ENCODE measurements around the gene PRODH2. TPM values are rescaled to one million over a fixed set of nuclear protein-coding genes. Genes with fewer than 3 reads are reported as not detected.

PRODH2 gene
- polyA plus RNA-seq, 1 of the 3 experiments (the other 2 are of a cell fraction): not detected

GRCh38 chr19:35816846-35817245 is 4.2 kb upstream of the PRODH2 start:
- no peaks in the 10 kb centered on the region for H3K4me1 ChIP-seq (ENCODE audit: control insufficient read depth in 1 of 2, insufficient read depth in 2 of 2, low read depth in 1 of 2, low read length in 1 of 2)
- peaks cover 4% of the 10 kb centered on the region; the same call in 1 of the 2 replicates for H3K27me3 ChIP-seq (ENCODE audit: insufficient read depth)
- H4K20me1 ChIP-seq (ENCODE audit: insufficient read depth): no peaks in the 10 kb centered on the region
- H3K4me3 ChIP-seq (ENCODE audit: low read depth in 2 of 2, low read length in 1 of 2): no peak overlapping the region
- no peaks in the 10 kb centered on the region for H3K9me3 ChIP-seq
- WGBS (ENCODE audit: low lambda C conversion rate): 57% methylated on average over 9 of the region's 9 CpGs
- no peak overlapping the region for H3K9ac ChIP-seq
- DNase-seq: no peak
- no peaks in the 10 kb centered on the region for H3K9me2 ChIP-seq
- H2AFZ ChIP-seq (ENCODE audit: low read depth): no peak overlapping the region
- POLR2A ChIA-PET: interaction anchor here (0.6 kb wide), 1 partner anchor 46 kb away, joined by 3 read pairs; no protein-coding TSS in a partner anchor
- no peak overlapping the region for H3K4me2 ChIP-seq
- no peak overlapping the region for H3K27ac ChIP-seq (ENCODE audit: low read depth in 2 of 2, low read length in 1 of 2)
- no peaks in the 10 kb centered on the region for H3K36me3 ChIP-seq (replicated peaks in 1 of 2; ENCODE audit: control insufficient read depth in 1 of 2, insufficient read depth in 2 of 2, low read length in 1 of 2)
- TF ChIP-seq USF2 (IDR thresholded peaks at IDR 0.05; ENCODE audit: borderline replicate concordance, low read depth, low read length): no peak
- no peak for TF ChIP-seq FOSL2 (IDR thresholded peaks at IDR 0.05; ENCODE audit: borderline replicate concordance, low read depth)
- TF ChIP-seq FOXM1 (IDR thresholded peaks at IDR 0.05; ENCODE audit: low read depth): no peak
- TF ChIP-seq REST (IDR thresholded peaks at IDR 0.05; ENCODE audit: low read depth, low read length): no peak
- TF ChIP-seq SMC3 (IDR thresholded peaks at IDR 0.05; ENCODE audit: low read depth, low read length): no peak
- no peak for TF ChIP-seq SIN3A (IDR thresholded peaks at IDR 0.05; ENCODE audit: borderline replicate concordance, low read depth, low read length)
- TF ChIP-seq ZBTB33 (IDR thresholded peaks at IDR 0.05; ENCODE audit: borderline replicate concordance, low read depth): no peak
- TF ChIP-seq YY1 (IDR thresholded peaks at IDR 0.05; ENCODE audit: low read depth): no peak
- no peak for TF ChIP-seq RAD21 (IDR thresholded peaks at IDR 0.05; ENCODE audit: low read length)
- no peak for TF ChIP-seq NRF1 (IDR thresholded peaks at IDR 0.05; ENCODE audit: low read depth, low read length)
- no peak for TF ChIP-seq RXRA (IDR thresholded peaks at IDR 0.05; ENCODE audit: borderline replicate concordance, low read depth)
- TF ChIP-seq USF1 (IDR thresholded peaks at IDR 0.05; ENCODE audit: borderline replicate concordance, low read depth): no peak
- TF ChIP-seq POLR2AphosphoS5 (IDR thresholded peaks at IDR 0.05; ENCODE audit: low read depth, low read length): no peak
- no peak for TF ChIP-seq TAF1 (IDR thresholded peaks at IDR 0.05; ENCODE audit: borderline replicate concordance, low read depth, low read length)
- CTCF ChIA-PET: interaction anchor here (1.1 to 1.8 kb wide), 2 partner anchors 9 to 10 kb away, joined by 3 to 7 read pairs; no protein-coding TSS in a partner anchor
- H3K79me2 ChIP-seq (ENCODE audit: insufficient read depth): no peaks in the 10 kb centered on the region
- H3F3A ChIP-seq (replicated peaks; ENCODE audit: insufficient read depth): peaks cover 4% of the 10 kb centered on the region

All from SK-N-SH (cell line).